Breast epithelium (tissue), 4 donors: ENCODE measurements around the gene MYO1B. TPM values are rescaled to one million over a fixed set of nuclear protein-coding genes. Genes with fewer than 3 reads are reported as not detected.

Source experiments
- DNase-seq, 2 donors: peaks; one replicate each; pipeline ENCODE4 v3.0.0-alpha.2; 2019; ENCODE audit warnings: low spot score in 2 of 2
- H3K27ac ChIP-seq, 2 donors: fragments of 200-600 bp; sonication (generic) in 1 of 2; one replicate each; pipeline ENCODE4 v1.5.1; 2016 to 2019; ENCODE audit warnings: mild to moderate bottlenecking in 1 of 2
- H3K27me3 ChIP-seq, 2 donors: fragments of 200-600 bp; sonication (generic) in 1 of 2; one replicate each; pipeline versions ENCODE4 v1.5.1 to v1.6.0; 2017 to 2019; ENCODE audit warnings: control low read depth in 1 of 2, mild to moderate bottlenecking in 1 of 2
- H3K36me3 ChIP-seq: fragments of 200-600 bp; one replicate; pipeline ENCODE4 v1.5.1; 2019
- H3K4me1 ChIP-seq, 2 donors: fragments of 200-600 bp; sonication (generic); one replicate each; pipeline ENCODE4 v1.5.1; 2016 to 2019; ENCODE audit warnings: control low read depth in 1 of 2
- H3K4me3 ChIP-seq, 3 donors: fragments of 200-600 bp; sonication (generic); 1 replicate in 2 of 3; 2 replicates in 1 of 3; pipeline ENCODE4 v1.5.1; 2016 to 2019; ENCODE audit warnings: mild to moderate bottlenecking in 3 of 3, moderate library complexity in 2 of 3
- H3K9me3 ChIP-seq, 2 donors: fragments of 200-600 bp; sonication (generic) in 1 of 2; one replicate each; pipeline ENCODE4 v1.5.1; 2016 to 2019; ENCODE audit warnings: control low read depth in 1 of 2
- POLR2A ChIP-seq: fragments of 450-650 bp; IDR thresholded peaks from one replicate; pipeline ENCODE4 v1.6.1; 2016; ENCODE audit warnings: antibody characterized with exemption, mild to moderate bottlenecking, moderate library complexity
- POLR2AphosphoS5 ChIP-seq, 3 donors: sonication (generic); formaldehyde crosslinking; IDR thresholded peaks; one replicate each; pipeline ENCODE4 v1.6.1; 2017; ENCODE audit warnings: antibody characterized with exemption in 3 of 3
- intact Hi-C: fragments of 100-400 bp; cut with DNase I; formaldehyde crosslinking; loops from one replicate; pipeline ENCODE4 v1.15.1; 2023; ENCODE audit warnings: low total_unique reads
- total RNA-seq, 3 donors: library from RNA; depleted of rRNA; stranded (reverse); fragments of >200 nt; gene quantifications; one replicate each; pipeline ENCODE4 v1.1.0, GENCODE V29; 2016
- TF ChIP-seq, protein P1 (sequence below), 3 donors: fragments of 450-650 bp; IDR thresholded peaks; one replicate each; pipeline ENCODE4 v1.5.1; 2016 to 2017; ENCODE audit warnings: antibody characterized with exemption in 3 of 3, mild to moderate bottlenecking in 3 of 3, moderate library complexity in 3 of 3

MYO1B gene
- total RNA-seq, 3 donors from 2014 or later, result 34.1 to 73.9 (median 63.9) TPM

- peak overlapping the region; percentile 4 to 80 for H3K27ac ChIP-seq
- H3K4me1 ChIP-seq, result no peaks in the 10 kb centered on the region
- no peak for DNase-seq
- no peaks in the 10 kb centered on the region for H3K9me3 ChIP-seq
- H3K36me3 ChIP-seq, result no peaks in the 10 kb centered on the region
- H3K4me3 ChIP-seq, result no peak overlapping the region
- H3K27me3 ChIP-seq, result no peaks in the 10 kb centered on the region
- intact Hi-C loops, result no loop called here
- TF ChIP-seq, protein P1, sequence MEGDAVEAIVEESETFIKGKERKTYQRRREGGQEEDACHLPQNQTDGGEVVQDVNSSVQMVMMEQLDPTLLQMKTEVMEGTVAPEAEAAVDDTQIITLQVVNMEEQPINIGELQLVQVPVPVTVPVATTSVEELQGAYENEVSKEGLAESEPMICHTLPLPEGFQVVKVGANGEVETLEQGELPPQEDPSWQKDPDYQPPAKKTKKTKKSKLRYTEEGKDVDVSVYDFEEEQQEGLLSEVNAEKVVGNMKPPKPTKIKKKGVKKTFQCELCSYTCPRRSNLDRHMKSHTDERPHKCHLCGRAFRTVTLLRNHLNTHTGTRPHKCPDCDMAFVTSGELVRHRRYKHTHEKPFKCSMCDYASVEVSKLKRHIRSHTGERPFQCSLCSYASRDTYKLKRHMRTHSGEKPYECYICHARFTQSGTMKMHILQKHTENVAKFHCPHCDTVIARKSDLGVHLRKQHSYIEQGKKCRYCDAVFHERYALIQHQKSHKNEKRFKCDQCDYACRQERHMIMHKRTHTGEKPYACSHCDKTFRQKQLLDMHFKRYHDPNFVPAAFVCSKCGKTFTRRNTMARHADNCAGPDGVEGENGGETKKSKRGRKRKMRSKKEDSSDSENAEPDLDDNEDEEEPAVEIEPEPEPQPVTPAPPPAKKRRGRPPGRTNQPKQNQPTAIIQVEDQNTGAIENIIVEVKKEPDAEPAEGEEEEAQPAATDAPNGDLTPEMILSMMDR (IDR thresholded peaks at IDR 0.05), result no peak
- TF ChIP-seq POLR2AphosphoS5 (IDR thresholded peaks at IDR 0.05) (no peak), POLR2A (no peak)
Observed at GRCh38 chr2:191202209-191202721, 42.9 kb upstream of the MYO1B start.

GRCh38 chr2:191202881-191203397 lies 42.3 kb upstream of the MYO1B start:
- DNase-seq, result no peak
- Histone ChIP-seq H3K27me3 (no peaks in the 10 kb centered on the region), H3K4me3 (no peak overlapping the region), H3K4me1 (no peaks in the 10 kb centered on the region), H3K27ac (peak overlapping the region; percentile 4 to 80), H3K36me3 (no peaks in the 10 kb centered on the region), H3K9me3 (no peaks in the 10 kb centered on the region)
- intact Hi-C loops, result no loop called here
- TF ChIP-seq POLR2A (no peak), POLR2AphosphoS5 (IDR thresholded peaks at IDR 0.05) (no peak)
- TF ChIP-seq, protein P1 (IDR thresholded peaks at IDR 0.05), result no peak

GRCh38 chr2:191204433-191204832 lies 40.8 kb upstream of the MYO1B start:
- Histone ChIP-seq H3K4me3 (no peak overlapping the region), H3K36me3 (no peaks in the 10 kb centered on the region), H3K4me1 (no peaks in the 10 kb centered on the region), H3K27ac (no peak overlapping the region), H3K27me3 (no peaks in the 10 kb centered on the region), H3K9me3 (no peaks in the 10 kb centered on the region)
- TF ChIP-seq POLR2A (no peak), POLR2AphosphoS5 (IDR thresholded peaks at IDR 0.05) (no peak)
- TF ChIP-seq, protein P1 (IDR thresholded peaks at IDR 0.05), result no peak
- intact Hi-C loops, result no loop called here
- no peak for DNase-seq

GRCh38 chr2:191206613-191207471 lies 38.4 kb upstream of the MYO1B start:
- intact Hi-C loops, result no loop called here
- H3K27ac ChIP-seq, result no peak overlapping the region

More at GRCh38 chr2:191206613-191207471, 38.4 kb upstream of the MYO1B start:
- no peak for DNase-seq
- TF ChIP-seq, protein P1 (IDR thresholded peaks at IDR 0.05), result no peak
- no peak for TF ChIP-seq POLR2AphosphoS5 (IDR thresholded peaks at IDR 0.05)
- TF ChIP-seq POLR2A, result no peak
- H3K4me1 ChIP-seq, result no peaks in the 10 kb centered on the region
- H3K4me3 ChIP-seq, result no peak overlapping the region
- no peaks in the 10 kb centered on the region for H3K27me3 ChIP-seq
- no peaks in the 10 kb centered on the region for H3K9me3 ChIP-seq
- no peaks in the 10 kb centered on the region for H3K36me3 ChIP-seq
